NOMO-1 treated with dmso at 0.1 percent for 144 hours (cell line): ENCODE measurements around the gene ASPHD2.
A peak's percentile ranks its signal among the peaks of the same experiment; 100 is the strongest.
"Not testable (repeated sequence)": the region's sequence is repeated elsewhere in the genome, so short reads cannot be mapped to it uniquely, and the experiment has no call there.

Experiments
- DNase-seq: peaks from one replicate; lab custom pipeline; 2025; ENCODE audit not compliant: unreplicated experiment; lab: John Stamatoyannopoulos, UW

The ASPHD2 gene

GRCh38 chr22:26416256-26416655, 12.8 kb upstream of the ASPHD2 start:
- DNase-seq: no peak

- DNase-seq: no peak
These were observed 12.3 kb upstream of the ASPHD2 start for GRCh38 chr22:26416670-26417276.

GRCh38 chr22:26417406-26417805, 11.7 kb upstream of the ASPHD2 start:
- DNase-seq: no peak

- no peak for DNase-seq
These were observed 10.4 kb upstream of the ASPHD2 start for GRCh38 chr22:26418620-26419019.

DNA sequence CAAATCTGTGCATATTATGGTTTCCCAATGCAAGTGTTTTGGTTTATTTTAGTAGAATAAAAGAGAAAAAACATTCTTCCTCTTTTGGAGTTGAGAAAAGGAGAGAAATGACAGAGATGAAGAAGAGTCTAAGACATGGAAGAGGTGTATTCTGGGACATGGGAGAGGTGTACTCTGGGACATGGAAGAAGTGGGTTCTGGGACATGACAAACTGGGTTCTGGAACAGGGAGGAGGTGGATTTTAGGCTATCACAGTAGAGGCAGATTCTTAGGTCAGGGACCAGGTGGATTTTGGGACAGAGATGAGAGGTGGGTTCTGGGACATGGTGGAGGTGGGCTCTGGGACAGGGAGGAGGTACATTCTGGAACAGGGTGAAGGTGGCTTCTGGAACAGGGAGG, 2.1 kb upstream of the ASPHD2 start:
- no peak for DNase-seq

GRCh38 chr22:26429458-26430286, 612 bp downstream of the ASPHD2 start:
- DNase-seq: no peak

- DNase-seq: no peak
These were observed 1.5 kb downstream of the ASPHD2 start for GRCh38 chr22:26430600-26430999.

- no peak for DNase-seq
These were observed 2.4 kb downstream of the ASPHD2 start for GRCh38 chr22:26431261-26431995.

DNA sequence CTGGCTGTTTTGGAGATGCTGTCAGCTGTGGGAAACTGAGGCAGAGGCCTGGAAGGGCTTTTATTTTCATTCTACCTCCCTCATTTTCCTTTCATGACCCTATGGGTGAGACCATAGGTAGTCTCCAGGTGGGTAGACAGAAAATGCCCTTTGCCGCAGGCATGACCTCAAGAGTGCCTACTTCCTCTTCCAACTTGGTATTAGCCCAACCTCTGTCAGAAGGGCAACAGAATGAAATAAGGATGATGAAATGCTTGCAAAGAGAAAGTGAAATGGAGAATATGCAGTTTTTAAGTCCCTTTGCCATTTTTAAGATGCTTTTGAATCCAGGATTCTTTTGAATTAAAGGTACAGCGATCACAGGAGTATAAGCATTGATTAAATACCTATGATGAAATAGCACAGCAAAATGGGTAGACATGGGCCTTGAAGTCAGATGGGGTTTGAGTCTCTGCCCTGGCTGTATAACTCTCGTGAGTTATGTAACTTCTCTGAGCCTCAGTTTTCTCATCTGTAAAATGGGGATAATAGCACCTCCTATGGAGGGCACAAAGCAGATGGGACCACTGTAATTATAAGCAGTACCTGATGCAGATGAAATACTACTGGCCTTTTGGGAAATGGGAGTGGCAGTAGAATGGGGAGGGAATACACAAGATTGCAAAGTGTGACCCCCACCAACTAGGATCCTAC, 3.7 kb downstream of the ASPHD2 start:
- DNase-seq: peak; percentile 79

GRCh38 chr22:26433805-26434204, 4.7 kb downstream of the ASPHD2 start:
- DNase-seq: no peak

DNA sequence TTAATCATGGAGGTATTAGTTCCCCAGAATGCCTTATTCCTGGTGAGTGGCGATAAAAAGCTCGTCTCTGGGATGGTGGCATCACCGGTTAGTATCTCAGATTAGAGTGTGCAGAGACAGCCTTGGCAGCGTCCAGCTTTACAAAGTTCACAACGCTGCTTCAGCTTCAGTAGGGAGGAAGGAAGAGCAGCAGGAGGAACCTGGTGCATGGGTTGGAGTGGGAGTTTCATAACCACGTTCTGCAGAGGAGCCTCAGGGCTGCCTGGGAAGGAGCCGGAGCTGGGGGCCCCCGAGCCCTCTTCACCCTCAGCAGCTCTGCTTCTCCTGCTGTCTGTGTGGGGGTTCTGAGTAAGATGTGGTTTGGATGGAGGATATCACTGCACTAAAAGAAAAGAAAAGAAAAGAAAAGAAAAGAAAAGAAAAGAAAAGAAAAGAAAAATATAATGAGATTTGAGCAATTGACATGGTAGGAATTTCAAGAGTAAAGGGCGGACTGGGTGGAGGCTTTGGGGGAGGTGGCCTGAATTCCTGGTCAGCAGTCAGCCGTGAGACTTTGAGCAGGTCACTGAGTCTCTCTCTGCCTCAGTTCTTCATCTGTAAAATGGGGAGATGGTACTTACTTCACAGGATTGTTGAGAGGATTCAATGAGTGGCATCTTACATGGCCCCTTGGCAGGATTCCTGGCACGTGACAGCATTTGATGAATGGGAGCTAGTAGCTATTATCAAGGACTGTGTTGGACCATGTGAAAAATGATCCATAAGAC, 6.5 kb downstream of the ASPHD2 start:
- peak; percentile 43 for DNase-seq

- no peak for DNase-seq
These were observed 7.9 kb downstream of the ASPHD2 start for GRCh38 chr22:26436903-26437515.

- no peak for DNase-seq
These were observed 8.8 kb downstream of the ASPHD2 start for GRCh38 chr22:26437694-26438392.

DNA sequence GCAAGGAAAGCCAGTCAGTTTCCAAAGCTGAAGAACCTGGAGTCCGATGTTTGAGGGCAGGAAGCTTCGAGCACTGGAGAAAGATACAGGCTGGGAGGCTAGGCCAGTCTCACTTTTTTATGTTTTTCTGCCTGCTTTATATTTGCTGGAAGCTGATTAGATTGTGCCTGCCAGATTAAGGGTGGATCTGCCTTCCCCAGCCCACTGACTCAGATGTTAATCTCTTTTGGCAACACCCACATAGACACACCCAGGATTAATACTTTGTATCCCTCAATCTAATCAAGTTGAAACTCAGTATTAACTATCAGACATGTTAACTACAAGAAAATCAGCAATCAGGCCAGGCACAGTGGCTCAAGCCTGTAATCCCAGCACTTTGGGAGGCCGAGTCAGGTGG, 9.7 kb downstream of the ASPHD2 start:
- not testable (repeated sequence) for DNase-seq

GRCh38 chr22:26439559-26439958, 10.5 kb downstream of the ASPHD2 start:
- DNase-seq: no peak

GRCh38 chr22:26442086-26442756, 13.2 kb downstream of the ASPHD2 start:
- DNase-seq: no peak

- DNase-seq: no peak
These were observed 15.0 kb downstream of the ASPHD2 start for GRCh38 chr22:26443901-26444690.

DNA sequence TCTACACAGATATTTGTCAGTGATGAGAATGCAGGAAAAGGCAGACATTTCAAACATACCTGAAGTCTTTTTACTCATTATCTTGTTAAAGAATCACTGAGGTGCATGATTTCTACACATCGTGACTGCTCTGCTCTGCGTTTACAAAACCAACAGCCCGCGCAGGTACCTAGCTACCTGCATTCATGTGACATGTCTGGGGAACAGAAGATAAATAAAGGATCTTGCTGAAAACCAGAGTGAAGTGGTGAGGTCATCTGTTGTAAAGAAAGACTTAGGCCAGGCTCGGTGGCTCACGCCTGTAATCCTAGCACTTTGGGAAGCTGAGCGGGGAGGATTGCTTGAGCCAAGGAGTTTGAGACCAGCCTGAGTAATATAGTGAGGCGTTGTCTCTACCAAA, 15.7 kb downstream of the ASPHD2 start:
- DNase-seq: no peak
